Stimulated activated CD8-positive, alpha-beta memory T cell treated with anti-CD3 and anti-CD28 coated beads, Interleukin-12 subunit alpha, Interleukin-12 subunit beta, amount 100 ng/mL, for 4 hours (primary cell): ENCODE data around the gene HYDIN.

Source experiments
- DNase-seq: peaks from one replicate; pipeline ENCODE4 v3.0.0-alpha.2; 2020; ENCODE audit warnings: low read depth

HYDIN gene

DNA sequence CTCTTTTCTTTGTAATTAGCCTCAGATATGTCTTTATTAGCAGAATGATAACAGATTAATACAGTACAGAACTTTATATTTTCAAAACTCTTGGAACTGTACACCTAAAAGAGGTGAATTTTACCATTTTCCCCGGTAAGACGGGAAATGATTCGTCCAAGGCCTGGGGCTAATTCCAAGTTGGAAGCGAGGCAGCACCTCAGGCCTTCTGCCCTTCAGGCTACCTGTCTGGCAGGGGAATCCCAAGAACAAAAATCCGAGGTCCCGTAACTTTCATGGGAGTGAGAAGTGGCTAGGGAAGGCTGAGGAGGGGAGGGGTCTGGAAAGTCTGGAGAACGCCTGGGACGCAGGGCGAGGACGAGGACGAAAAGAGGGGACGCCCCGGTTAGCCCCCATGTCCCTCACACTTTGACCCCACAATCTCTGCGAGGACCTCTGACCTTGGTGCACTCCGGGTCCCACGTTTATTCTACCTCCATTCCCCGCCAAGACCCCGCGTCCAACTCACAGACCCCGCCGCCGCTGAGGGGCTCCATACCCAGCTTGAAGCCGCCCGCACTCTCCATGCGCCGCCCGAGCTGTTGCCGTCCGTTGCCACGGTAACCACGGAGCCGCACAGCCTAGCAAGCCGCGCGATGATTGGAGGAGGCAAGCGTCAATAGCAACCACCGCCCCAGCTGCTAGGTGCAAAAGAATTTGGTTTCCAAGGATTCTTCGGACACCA is at the start of gene HYDIN:
HYDIN (minus strand) TSS at position 601 of the 724 bp plus-strand sequence. CDS start 43,827 bp downstream, outside the sequence.
- no peak for DNase-seq

GRCh38 chr16:71276589-71277334 is 46.2 kb upstream of the HYDIN start:
- no peak for DNase-seq

DNA sequence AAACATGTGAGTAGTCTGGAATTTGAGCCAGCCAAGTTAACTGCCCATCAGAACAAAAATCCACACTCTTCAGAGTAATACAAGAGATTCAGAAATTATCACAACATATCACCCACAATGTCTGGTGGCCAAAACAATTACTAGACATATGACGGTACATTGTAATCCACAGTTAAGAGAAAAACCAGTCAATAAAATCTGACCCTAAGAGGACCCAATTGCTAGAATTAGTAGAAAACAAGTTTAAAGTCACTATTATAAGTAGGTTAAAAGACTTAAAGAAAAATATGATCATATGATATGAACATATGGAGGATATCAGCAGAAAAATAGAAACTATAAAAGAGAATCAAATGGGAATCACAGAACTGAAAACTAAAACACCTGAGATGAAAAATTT is 42.9 kb upstream of the HYDIN start:
- DNase-seq: no peak

- no peak for DNase-seq
Observed at GRCh38 chr16:71264299-71264698, 33.8 kb upstream of the HYDIN start.

DNA sequence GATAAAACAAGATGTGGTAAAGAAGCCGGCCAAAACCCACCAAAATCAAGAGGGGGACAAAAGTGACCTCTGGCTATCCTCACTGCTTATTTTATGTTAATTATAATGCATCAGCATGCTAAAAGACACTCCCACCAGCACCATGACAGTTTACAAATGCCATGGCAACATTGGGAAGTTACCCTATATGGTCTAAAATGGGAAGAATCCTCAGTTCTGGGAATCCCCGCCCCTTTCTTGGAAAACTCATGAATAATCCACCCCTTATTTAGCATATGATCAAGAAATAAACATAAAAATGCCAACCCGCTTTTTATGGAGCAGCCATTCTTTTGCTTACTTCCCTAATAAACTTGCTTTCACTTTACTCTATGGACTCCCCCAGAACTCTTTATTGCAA is 33.1 kb upstream of the HYDIN start:
- no peak for DNase-seq

DNA sequence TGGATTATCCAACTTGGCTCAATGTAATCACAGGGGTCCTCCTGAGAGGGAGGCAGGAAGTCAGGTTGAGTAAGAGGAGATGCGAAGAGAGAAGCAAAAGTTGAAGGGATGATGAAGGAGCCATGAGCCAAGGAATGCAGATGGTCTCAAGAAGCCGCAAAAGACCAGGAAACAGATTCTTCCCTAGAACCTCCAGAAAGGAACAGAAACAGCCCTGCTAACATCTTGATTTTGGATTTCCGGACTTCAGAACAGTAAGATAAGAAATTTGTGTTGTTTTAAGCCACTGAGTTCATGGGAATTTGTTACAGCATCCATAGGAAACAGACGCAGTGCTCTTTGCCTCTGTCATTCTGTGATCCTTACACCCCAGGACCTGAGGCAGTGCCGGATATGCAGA is 31.9 kb upstream of the HYDIN start:
- DNase-seq: no peak

DNA sequence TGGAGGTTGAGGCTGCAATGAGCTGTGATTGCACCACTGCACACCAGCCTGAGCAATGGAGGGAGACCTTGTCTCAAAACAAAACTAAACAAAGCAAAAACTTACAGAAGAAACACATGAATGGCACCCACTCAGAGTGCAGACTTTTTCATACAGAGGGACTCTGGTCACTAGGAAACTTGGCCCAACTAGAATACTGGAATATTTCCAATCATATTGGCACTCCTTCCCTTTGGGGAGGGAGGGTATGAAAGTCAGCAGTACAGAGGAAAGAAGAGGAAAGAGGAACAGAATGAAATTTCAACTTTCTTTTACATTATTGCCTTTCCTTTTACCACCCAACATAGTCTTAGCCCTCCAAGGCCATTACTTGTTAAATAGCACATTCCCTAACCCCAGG is 30.5 kb upstream of the HYDIN start:
- DNase-seq: no peak

DNA sequence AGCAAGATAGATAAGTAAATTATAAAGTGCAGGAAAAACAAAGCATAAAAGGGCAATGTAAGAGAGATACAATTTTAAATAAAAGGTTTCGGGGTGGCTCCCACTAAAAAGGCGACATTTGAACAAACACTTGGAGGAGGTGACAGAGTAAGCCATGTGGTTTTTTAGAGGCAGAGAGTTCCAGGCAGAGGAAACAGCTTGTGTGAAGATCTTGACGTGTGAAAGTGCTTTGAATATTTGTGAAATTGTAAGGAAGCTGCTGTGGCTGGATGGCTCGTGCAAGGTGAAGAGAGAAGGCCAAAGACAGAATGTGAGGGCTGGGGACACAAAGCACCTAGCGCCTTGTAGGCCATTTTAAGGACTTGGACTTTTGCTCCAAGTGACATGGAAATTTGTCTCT is 28.6 kb upstream of the HYDIN start:
- DNase-seq: no peak

- no peak for DNase-seq
Observed at GRCh38 chr16:71258372-71258771, 27.9 kb upstream of the HYDIN start.

- DNase-seq: no peak
Observed at GRCh38 chr16:71257768-71258167, 27.2 kb upstream of the HYDIN start.

GRCh38 chr16:71255721-71256120 is 25.2 kb upstream of the HYDIN start:
- no peak for DNase-seq

DNA sequence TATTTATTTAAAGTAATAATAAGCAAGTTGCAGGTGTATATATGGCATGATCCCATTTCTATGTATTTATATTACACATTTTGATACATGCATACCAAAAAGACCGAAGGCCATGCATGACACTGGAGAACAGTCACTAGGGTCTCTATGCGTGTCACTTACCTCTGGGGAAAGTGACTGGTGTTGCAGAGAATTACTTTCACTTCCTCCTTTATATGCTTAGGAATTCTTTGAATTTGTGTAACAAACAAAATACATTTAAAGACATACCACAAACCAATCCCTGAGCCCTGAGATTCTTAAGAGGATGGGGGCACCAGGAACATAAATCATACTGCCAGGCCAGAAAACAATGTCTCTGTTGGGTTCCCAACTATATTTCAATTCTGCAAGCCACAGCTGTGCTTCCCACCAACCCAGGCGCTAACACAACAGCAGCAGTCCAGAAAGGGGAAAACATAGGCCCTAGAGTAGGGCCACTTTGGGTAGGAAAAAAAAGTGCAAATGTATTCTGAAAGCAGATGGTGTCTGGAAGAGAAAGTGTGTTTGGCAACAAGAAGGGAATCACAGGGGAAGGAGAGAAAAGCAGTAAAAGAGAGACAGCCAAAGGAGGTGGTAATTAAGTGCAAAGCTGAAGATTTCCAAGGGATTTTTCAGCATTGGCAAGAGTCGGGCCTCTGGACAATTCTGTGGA is 24.5 kb upstream of the HYDIN start:
- DNase-seq: no peak

GRCh38 chr16:71250461-71251235 is 20.1 kb upstream of the HYDIN start:
- no peak for DNase-seq

- no peak for DNase-seq
Observed at GRCh38 chr16:71249399-71249798, 18.9 kb upstream of the HYDIN start.

DNA sequence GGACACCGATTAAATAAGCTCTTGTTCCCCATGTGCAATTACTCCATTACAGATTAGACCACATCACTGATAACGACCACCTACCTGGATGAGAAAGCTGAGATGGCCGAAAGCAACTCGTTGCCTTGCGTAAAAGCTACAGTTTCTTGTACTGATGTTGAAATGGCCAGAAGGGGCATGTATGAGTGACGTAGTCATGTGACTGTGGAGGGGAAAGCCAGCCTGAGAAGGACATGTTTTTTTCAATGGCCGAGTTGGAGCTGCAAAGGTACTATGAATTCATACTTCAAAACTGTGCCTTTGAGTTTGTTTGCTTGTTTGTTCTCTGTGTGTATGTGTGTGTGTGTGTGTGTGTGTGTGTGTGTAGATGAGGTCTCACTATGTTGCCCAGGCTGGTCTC is 17.0 kb upstream of the HYDIN start:
- DNase-seq: no peak

- DNase-seq: no peak
Observed at GRCh38 chr16:71246309-71246708, 15.8 kb upstream of the HYDIN start.

- DNase-seq: no peak
Observed at GRCh38 chr16:71244521-71244920, 14.0 kb upstream of the HYDIN start.

DNA sequence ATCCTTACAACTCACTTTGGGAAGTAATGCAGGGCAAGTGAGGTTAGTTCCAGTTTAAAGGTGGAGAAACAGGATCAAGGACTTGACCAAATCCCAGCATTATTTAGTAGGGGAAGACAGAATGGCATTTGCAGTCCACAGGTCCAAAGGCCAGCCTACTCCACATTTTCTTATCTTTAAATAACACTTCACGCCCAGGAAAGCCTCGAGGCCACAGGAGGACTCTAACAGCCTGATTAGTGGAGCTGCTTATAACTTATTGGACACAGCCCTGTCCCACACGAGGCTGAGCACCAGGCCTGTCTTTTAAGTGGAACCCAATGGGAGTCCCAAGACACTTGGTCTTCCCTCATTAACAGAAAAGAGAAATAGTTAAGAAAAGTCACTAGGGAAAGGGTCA is 12.1 kb upstream of the HYDIN start:
- no peak for DNase-seq

DNA sequence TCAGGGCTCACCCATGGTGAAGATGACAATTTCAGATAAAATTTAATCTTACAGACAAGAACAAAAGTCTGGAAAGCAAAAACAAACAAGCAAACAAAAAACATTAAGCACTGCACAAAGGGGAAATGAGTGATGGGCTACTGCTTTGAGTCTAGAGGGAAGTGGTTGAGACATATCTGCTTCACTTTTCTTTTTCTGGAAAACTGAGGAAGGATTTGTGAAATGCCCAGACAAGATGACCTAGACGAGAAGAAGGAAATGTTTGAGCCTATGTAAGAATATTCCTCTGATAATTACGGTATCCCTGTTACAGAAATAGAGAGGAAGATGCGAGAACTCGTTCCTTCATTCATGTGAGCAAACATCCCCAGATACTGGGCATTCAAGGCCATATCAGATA is 11.5 kb upstream of the HYDIN start:
- no peak for DNase-seq

- DNase-seq: no peak
Observed at GRCh38 chr16:71229344-71229743, 1.2 kb downstream of the HYDIN start.

DNA sequence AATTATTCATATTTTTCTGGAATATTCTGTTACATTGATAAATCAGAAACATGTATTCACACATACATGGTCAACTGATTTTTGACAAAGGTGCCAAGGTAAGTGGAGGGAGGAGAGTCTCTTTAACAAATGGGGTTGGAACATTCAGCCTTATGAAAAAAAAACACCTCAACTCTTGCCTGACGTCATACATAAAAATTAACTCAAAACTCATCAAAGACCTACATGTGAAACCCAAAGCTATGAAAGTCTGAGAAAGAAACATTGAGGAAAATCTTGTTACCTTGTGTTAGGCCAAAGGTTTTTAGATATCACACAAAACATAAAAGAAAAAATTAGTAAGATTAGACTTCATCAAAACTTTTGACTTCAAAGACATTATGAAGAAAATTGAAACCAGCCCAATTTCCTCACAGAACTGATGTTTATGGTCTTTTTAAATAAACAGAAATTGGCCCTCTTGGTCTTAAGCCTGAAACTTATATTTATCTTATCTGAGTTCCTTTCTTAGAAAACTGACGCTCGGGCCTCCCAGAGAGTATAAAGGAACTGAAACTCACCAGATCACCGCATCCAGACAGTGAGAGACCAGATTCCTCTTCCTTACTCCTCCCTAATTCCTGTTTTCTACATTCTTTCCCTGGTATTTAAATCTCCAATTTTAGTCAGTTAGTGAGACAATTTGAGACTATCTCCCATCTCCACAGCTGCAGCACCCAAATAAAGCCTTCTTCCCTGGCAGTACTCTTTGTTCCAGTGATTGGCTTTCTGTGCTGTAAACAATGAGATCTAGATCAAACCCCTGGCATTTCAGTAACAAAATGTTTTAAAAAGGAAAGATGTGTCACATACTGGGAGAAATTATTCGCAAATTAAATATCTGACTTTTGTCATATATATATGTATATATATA is 4.0 kb downstream of the HYDIN start:
- no peak for DNase-seq
